D341Med (cell line): ENCODE measurements around the gene PASD1.
A peak's percentile ranks its signal among the peaks of the same experiment; 100 is the strongest.

ENCODE experiments used
- DNase-seq: peaks from one replicate; pipeline ENCODE4 v3.0.0; 2012; ENCODE audit warnings: low spot score

PASD1 gene

GRCh38 chrX:151701531-151701930, 138.1 kb downstream of the PASD1 start:
- no peak for DNase-seq

DNA sequence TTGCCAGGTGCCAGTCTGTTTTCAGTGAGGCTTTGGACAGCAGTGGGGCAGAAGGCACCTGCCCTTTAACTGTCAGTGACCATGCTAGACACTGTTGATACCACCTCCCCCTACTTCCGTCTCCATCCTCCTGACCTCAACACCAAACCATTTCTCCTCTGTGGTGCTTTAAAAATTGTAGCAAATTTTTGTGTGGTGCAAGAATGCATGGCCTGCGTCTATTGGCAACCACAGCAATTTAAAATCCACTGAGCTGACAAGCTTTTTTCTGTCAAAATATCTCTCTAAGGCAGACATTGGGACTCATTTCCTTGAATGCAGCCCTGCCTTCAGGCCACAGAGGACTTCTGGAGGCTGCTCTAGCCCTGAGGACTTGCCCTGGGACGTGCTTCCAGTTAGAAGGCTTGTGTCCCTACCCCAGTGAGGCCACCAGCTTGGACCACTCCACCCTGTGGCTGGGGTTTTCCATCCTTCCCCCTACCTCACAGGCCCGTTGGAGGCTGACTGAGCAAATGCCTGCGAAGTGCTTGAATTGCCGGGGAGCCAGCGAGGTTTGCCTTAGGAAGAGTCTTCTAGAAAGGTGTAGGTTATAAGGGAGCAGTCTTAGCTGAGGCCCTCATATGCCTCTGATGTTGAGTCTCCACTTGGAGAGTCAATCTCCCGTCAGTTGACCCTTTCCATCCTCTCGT, 138.7 kb downstream of the PASD1 start:
- no peak for DNase-seq

GRCh38 chrX:151702741-151703340, 139.4 kb downstream of the PASD1 start:
- DNase-seq = no peak

GRCh38 chrX:151703487-151703886, 140.0 kb downstream of the PASD1 start:
- no peak for DNase-seq

DNA sequence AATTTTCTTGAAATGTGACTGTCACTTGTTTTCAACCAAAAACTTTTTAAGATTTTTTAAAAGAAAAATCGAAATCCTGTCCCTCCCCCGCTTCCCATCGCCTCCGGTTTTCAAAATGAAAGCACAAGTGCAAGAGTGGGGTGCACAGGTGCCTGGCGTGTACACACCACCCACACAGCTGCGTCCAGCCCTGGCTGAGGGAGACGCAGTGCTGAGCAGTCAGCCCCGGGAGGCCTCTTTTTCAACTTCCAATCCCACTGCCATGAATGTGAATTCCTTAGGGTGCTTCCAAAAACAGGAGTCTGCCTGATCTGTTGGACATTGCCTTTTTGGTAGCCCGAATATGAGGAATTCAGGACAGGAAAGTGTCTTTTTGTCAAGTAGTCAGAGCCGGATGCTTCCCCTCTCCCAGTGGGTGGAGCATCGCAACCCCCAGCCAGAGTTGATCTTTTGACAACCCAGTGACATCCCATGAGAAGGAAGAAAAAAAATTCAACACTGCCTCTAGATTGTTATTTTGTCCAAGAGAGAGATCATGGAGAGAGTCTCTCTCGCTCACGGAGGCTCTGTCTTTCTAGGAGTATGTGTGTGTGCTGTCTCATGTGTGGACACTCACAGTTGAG, 140.7 kb downstream of the PASD1 start:
- no peak for DNase-seq

- DNase-seq = no peak
These were observed 145.3 kb downstream of the PASD1 start for GRCh38 chrX:151708821-151709220.

GRCh38 chrX:151710457-151710856, 147.0 kb downstream of the PASD1 start:
- no peak for DNase-seq

GRCh38 chrX:151711154-151711553, 147.7 kb downstream of the PASD1 start:
- DNase-seq = no peak

GRCh38 chrX:151711787-151712186, 148.3 kb downstream of the PASD1 start:
- DNase-seq = no peak

GRCh38 chrX:151712253-151712652, 148.8 kb downstream of the PASD1 start:
- DNase-seq = no peak

DNA sequence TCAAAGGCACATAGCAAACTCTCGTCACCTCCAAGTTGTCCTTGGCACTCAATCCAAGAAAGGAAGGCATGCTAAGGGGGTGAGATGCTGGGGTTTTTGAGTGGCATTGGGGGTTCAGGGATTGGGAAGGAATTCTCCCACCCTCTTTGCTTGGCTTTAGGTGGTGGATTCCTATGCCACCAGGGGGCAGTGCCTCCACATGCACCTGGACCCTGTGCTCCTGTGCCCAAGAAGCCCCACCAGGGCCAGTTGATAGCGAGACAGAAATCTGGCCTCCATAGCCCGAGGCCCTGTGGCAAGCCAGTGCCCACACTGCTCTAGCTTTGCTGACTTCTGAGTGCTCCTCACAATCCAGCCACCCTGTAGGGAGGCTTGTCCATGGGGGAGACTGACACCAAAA, 150.4 kb downstream of the PASD1 start:
- peak; percentile 58 for DNase-seq

DNA sequence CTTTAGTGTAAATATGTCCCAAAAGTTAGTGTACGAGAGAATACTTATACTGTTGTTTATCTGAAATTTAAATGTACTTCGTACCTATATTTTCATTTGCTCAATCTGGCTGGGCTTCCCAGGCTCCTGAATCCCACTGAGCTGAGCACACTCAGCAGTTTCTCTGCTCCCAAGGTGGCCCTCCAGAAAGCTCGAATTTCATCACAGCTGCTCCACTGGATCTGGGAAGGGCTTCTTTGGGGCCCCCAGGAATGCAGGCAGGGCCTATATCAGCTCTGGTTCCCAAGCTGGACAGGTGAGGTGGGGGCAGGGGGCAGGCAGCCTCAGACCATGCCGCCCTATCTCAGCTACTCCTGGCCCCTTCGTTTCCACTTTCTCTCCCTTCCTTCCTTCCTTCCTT, 150.9 kb downstream of the PASD1 start:
- DNase-seq = no peak

DNA sequence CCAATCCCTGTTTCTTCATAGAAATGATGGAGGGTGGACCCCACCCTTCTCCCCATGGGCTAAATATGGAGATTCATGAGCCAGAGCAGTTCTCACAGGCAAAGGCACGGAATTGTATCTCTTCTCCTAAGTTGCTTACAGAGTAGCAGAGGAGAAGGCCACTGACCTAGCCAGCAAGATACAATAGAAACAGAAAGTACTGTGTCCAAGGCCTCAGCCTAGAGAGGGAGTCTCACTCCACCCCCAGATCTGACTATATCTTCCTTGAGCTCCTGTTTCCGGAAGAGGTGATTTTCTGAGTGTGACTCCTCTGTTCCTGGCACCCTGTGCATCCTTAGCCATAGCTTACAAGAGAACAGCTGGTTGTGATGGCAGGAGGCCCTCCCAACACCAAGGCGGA, 152.3 kb downstream of the PASD1 start, which contains the start of gene FATE1:
TSS of gene FATE1 (plus strand) at position 284 of the 400 bp plus-strand sequence. CDS start at position 369, 85 bp downstream.
- DNase-seq = no peak

DNA sequence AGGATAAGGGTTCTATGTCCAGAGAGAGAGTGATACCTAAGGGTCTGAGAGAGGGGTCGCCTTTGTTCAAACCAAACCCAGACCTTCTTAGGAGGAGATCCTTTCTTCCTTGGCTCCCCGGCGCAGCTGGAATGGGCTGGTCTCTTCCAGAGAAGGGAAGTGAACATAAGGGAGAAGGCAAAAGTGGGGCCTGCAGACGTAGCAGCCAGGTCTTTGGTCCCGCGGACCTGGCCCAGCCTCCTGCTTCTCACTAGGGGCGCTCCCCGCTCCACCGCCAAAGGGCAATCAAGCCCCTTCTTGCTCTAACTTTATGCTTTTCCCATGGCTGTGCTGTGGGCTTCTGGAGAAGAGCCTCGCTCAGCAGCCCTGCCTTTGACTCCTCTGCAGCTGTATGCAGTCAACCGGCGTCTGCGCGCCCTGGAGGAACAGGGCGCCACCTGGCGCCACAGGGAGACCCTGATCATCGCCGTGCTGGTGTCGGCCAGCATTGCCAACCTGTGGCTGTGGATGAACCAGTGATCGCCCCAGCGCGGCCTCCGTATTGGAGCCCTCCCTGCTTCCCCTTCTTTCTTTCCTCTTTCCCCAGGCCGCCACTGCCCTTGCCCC, 158.9 kb downstream of the PASD1 start:
- DNase-seq = peak; percentile 38

GRCh38 chrX:151723156-151723760, 159.8 kb downstream of the PASD1 start:
- DNase-seq = no peak

GRCh38 chrX:151724563-151725337, 161.3 kb downstream of the PASD1 start:
- DNase-seq = no peak

GRCh38 chrX:151725338-151725614, 161.8 kb downstream of the PASD1 start:
- no peak for DNase-seq
